ENCODE data around the gene EDA.

DNA sequence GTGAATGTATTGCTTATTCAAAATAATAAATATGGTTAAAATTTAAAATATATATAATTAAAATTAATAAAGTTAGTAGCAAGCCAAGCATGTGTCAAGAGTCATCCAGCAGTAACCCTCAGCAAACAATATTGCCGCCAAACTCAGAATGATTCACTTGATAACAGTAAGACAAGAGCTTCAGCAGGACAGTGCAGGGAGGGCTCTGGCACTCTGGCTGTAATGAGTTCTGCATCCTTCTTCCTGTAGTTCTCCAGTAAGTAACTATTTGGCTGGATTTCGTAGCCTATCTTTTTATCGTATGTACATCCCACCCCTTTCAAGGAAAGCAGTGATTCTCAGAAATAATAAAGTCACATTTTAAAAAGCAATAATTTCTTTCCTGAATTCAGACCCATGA is 464.0 kb downstream of the EDA start:
- TF ChIP-seq, protein P1, sequence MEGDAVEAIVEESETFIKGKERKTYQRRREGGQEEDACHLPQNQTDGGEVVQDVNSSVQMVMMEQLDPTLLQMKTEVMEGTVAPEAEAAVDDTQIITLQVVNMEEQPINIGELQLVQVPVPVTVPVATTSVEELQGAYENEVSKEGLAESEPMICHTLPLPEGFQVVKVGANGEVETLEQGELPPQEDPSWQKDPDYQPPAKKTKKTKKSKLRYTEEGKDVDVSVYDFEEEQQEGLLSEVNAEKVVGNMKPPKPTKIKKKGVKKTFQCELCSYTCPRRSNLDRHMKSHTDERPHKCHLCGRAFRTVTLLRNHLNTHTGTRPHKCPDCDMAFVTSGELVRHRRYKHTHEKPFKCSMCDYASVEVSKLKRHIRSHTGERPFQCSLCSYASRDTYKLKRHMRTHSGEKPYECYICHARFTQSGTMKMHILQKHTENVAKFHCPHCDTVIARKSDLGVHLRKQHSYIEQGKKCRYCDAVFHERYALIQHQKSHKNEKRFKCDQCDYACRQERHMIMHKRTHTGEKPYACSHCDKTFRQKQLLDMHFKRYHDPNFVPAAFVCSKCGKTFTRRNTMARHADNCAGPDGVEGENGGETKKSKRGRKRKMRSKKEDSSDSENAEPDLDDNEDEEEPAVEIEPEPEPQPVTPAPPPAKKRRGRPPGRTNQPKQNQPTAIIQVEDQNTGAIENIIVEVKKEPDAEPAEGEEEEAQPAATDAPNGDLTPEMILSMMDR (IDR thresholded peaks at IDR 0.05) = no peak
- no peak for TF ChIP-seq EZH2 (IDR thresholded peaks at IDR 0.05; ENCODE audit: borderline replicate concordance, insufficient read depth, low read depth, low read length, poor library complexity, severe bottlenecking)
